DND-41 (cell line): Measurements from ENCODE around the gene SYS1.

Experiments used
- EZH2 ChIP-seq: IDR thresholded peaks from 3 replicates; pipeline ENCODE4 v1.6.1; 2012; ENCODE audit warnings: borderline replicate concordance, low read depth, mild to moderate bottlenecking, moderate library complexity, low read length, inconsistent platforms; ENCODE audit not compliant: severe bottlenecking
- TF ChIP-seq, protein P1 (sequence below): IDR thresholded peaks from 2 replicates; pipeline ENCODE4 v1.5.1; 2012; ENCODE audit warnings: borderline replicate concordance, low read length, moderate library complexity, mild to moderate bottlenecking; ENCODE audit not compliant: poor library complexity, severe bottlenecking; ENCODE audit errors: extremely low read depth

DNA sequence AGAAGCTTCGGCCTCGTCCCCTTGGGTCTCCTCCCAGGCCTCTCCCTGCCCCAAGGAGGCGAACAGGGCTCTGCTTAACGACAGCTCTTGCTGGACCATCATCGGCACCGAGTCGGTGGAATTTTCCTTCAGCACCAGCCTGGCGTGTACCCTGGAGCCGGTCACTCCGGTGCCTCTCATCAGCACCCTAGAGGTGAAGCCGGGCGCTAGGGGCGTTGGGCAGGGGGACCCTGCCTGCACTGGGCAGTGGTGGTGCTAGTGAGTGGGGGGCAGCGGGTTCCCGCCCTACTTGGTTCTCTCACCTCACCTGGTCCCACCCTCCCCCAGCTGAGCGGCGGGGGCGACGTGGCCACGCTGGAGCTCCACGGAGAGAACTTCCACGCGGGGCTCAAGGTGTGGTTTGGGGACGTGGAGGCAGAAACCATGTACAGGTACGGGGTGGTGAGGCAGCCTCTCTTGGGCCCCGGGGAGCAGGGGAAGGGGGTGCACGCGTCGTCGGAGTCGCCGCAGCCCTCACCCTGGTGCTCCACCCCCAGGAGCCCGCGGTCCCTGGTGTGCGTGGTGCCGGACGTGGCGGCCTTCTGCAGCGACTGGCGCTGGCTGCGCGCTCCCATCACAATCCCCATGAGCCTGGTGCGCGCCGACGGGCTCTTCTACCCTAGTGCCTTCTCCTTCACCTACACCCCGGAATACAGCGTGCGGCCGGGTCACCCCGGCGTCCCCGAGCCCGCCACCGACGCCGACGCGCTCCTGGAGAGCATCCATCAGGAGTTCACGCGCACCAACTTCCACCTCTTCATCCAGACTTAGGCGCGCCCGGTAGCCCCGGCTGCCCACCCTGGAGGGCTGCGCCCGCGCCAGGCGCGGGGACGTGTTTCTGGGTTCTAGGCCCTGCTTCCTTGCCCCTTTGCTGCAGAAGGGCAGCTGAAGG lies 46.5 kb upstream of the SYS1 start:
- TF ChIP-seq, protein P1, sequence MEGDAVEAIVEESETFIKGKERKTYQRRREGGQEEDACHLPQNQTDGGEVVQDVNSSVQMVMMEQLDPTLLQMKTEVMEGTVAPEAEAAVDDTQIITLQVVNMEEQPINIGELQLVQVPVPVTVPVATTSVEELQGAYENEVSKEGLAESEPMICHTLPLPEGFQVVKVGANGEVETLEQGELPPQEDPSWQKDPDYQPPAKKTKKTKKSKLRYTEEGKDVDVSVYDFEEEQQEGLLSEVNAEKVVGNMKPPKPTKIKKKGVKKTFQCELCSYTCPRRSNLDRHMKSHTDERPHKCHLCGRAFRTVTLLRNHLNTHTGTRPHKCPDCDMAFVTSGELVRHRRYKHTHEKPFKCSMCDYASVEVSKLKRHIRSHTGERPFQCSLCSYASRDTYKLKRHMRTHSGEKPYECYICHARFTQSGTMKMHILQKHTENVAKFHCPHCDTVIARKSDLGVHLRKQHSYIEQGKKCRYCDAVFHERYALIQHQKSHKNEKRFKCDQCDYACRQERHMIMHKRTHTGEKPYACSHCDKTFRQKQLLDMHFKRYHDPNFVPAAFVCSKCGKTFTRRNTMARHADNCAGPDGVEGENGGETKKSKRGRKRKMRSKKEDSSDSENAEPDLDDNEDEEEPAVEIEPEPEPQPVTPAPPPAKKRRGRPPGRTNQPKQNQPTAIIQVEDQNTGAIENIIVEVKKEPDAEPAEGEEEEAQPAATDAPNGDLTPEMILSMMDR, result no peak
- TF ChIP-seq EZH2, result no peak
